NCI-H345 (cell line): ENCODE results near the gene RAB10.
"Not testable (repeated sequence)": the region's sequence is repeated elsewhere in the genome, so short reads cannot be mapped to it uniquely, and the experiment has no call there.

Source experiments
- DNase-seq: peaks from one replicate; lab custom pipeline; 2025; lab: John Stamatoyannopoulos, UW

Gene RAB10

DNA sequence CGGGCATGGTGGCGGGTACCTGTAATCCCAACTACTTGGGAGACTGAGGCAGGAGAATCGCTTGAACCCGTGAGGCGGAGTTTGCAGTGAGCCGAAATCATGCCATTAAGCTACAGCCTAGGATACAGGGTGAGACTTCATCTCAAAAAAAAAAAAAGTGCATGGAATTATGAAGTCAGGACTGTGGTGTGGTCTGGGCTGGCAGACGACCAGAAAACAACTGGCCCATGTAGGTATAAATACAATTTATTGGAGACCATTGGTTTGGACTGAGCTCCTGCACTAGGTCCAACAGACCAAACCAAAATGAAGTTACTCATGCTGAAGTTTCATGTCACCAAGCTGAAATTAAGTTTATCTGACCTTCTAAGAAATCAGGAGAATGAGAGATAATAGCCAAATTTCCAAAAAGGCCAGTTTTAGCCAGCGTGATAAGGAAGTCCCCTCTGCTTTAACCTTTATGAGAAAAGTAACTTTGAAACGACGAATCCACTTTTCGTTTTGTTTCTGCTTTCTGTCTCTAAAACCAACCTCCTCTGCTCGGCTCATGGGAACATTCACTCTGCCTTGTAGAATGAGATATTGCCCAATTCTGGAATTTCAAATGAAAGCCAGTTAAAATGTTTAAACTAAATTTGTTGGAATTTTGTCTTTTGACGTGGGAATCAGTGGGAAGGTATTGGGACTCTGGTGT is 17.7 kb upstream of the RAB10 start:
- DNase-seq, result no peak

DNA sequence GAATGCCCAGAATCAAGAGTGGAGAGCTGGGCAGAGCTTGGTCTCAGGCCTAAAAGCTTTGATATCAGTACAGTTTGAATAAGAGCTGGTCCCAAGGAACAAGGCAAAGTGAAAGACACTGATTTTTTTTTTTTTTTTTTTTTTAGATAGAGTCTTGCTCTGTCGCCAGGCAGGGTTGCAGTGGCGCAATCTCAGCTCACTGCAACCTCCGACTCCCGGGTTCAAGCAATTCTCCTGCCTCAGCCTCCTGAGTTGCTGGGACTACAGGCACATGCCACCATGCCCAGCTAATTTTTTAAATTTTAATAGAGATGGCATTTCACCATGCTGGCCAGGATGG is 17.2 kb upstream of the RAB10 start:
- not testable (repeated sequence) for DNase-seq

DNA sequence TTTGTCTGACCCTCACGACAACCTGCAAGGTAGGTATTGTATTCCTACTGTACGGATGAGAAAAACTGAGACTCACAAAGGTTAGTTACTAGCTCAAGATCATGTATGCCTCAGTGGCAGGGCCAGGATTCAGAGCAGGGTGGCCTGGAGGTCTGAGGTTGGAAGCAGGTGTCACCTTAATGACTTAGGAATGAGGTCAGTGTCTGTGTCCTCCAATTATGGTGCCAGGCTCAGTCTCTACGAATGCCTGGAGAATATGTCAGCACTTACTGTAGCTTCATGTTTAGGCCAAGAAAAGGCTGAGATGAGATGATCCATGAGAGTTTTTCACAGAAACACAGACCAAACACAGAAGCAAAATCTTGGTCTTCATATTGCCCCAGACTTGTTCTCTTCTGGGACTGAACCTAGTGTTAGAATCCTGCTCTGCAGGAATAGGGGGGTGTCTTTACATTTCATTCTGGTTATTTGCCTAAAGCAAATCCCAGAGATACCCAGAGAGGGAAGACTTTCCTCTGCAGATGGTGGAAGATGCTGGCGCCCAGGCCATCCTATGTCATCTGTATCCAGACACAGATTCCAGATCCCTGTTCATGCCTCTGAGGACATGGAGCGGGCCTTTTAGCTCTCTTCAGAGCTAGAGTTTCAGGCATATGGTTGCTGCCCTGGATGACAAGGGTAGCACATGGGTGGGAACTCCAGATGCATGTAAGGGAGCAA is 16.3 kb upstream of the RAB10 start:
- no peak for DNase-seq

DNA sequence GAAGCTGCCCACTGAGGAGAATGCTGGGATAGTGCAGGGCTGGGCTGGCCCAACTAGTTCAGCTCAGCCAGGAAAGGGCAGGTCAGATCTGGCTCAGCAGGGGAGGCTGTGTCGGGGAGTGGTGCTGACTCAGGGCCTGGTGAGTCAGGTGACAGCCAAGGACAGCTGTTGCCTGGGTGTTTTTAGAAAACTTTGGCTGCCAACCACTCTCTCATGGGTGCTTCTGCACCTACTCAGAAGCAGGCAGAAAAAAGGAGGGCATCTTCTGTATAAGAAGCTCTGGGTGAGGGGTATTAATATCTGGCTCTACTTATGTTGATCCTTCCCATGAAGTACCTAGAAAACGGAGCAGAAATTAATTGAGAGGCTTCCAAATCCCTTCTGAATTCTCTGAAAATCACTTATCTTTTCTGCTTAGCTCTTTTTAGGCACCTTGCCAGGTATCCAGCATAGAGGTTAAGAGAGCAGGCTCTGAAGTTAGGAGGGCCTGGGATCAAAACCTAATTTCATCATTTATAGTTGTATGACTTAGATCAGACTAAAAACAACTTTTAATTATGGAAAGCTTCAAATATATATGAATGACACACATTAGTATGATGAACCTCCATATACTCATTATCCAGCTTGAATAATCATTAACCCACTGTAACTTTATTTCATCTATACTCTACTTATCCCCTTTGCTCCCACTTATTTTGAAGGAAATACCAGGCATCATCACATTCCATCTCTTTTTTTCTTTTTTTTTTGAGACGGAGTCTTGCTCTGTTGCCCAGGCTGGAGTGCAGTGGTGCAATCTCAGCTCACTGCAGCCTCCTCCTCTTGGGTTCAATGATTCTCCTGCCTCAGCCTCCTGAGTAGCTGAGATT is 15.5 kb upstream of the RAB10 start:
- peak; percentile 65 for DNase-seq

DNA sequence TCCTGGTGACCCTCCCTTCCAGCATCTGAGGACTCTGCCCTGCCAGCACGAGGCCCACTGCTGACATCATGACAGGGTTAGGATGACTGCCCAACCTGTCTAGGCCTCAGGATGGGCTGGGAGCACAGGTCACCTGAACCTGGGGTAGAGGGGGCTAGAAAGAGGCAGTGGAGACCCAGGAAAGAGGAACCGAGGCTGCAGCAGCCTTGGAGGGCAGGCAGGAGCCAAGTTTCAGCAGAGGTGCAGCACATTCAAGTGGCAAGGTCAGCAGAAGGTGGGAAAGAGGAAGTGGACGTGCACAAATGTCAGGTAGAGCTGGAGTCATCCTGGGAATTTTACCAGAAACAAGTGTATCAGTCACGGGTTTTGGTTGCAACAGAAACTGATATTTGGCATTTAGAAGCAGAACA is 13.6 kb upstream of the RAB10 start:
- no peak for DNase-seq

DNA sequence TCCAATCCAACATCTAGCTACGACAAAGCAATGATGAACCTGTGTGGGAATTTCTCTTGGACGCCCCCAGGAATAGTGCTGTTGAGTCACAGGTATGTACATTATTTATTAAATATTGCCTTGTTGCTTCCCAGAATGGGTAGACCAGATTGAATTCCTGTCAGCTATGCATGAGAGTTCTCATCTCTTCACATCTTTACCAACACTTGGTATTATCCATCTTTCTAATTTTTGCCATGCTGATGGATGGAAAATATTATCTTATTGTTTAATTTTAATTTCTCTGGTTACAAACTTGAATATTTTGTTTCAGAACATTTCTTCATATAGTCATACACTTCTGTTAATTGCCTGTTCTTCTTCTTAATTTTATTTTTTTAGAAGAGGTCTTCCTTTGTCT is 9.6 kb upstream of the RAB10 start:
- DNase-seq, result no peak

DNA sequence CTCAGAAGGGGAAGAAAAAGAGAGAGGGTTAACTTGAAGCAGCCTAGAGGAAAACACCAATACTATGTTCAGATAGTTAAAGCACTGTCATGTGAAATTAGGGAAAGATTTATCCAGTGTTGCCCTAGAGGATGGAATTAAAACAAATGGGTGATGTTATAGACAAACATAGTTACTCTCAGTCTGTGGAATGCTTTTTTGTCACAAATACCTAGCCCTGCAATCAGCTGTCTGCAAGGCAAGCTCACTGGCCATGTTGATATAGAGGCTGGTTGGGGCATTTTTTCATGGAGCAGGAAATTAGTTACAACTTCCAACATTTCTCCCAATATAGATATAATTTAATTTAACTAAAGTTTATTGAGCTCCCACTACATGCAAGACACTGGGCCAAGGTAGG is 8.4 kb upstream of the RAB10 start:
- no peak for DNase-seq

DNA sequence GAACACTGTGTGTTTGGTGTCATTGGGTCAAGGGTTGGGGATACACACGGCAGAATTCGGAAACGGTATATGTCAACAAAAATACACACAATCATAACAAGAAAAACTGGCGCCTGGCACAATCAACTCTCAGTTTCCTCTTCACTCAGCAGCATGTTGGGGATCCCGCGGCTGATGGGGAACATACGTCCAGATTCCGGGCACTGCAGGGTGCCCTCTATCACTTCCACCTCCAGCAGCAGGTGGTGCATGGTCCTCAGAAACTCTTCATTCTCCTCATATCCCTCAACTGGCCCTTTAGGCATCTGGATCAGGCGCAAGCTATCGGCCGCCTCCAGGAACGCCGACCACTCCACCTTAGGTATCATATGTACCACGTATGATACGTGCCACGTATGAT is 5.8 kb upstream of the RAB10 start:
- DNase-seq, result not testable (repeated sequence)

DNA sequence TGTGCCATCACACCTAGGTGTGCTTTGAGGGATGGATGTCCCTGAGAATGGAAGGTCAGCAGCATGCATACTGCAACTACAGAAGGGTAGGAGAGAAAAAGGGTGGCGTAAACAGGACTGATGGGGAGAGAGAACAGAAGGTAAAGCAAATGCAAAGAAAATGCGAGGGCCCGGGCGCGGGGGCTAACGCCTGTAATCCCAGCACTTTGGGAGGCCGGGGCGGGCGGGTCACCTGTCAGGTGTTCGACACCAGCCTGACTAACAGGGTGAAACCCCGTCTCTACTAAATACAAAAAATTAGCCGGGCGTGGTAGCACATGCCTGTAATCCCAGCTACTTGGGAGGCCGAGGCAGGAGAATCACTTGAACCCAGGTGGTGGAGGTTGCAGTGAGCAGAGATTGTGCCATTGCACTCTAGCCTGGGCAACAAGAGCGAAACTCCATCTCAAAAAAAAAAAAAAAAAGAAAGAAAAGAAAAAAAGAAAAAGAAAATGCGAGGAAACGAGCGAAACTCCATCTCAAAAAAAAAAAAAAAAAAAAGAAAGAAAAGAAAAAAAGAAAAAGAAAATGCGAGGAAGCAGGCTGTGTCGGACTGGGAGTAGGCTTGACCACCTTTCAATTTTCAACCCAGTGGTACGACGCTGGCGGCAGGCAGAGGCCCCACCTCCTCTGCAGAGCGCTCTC is 1.2 kb upstream of the RAB10 start:
- DNase-seq, result not testable (repeated sequence)

DNA sequence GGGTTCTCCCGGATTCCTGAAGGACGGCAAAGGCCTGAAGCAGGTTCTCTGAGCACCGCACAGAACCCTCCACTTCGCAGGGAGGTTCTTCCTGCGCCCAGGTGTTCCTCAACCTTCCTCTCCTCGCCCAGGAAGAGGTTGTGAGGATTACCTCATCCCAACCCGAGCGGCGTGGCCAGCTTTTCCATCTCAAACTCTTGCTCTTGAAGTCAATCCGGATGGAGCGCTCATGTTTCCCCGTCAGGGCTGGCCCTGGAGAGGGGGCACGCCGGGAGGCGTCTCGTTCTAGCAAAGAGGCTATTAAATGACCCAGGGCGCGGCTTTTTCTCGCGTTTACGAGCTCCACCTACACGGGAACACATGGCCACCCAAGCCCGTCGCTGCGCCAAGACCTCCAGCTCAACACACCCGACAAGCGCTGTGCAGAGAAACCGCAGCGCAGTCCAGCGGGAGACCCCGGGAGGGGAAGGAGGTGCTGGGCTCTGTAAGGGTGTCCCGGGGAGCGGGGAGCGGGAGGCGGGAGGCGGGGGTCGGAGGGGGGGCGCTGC is 540 bp upstream of the RAB10 start:
- DNase-seq, result peak; percentile 95

DNA sequence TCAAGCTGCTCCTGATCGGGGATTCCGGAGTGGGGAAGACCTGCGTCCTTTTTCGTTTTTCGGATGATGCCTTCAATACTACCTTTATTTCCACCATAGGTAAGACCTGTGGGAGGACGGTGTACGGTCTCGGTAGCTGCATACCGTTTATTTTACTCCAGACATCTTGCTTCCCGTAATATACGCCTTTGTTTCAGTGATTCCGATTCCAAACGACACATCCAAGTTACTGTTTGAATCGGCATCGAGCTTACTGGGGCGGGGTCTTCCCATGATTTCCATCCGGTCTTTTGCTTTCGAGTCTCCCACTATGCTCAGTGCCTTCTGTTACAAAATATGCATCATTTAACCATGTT is 731 bp downstream of the RAB10 start:
- peak; percentile 49 for DNase-seq

DNA sequence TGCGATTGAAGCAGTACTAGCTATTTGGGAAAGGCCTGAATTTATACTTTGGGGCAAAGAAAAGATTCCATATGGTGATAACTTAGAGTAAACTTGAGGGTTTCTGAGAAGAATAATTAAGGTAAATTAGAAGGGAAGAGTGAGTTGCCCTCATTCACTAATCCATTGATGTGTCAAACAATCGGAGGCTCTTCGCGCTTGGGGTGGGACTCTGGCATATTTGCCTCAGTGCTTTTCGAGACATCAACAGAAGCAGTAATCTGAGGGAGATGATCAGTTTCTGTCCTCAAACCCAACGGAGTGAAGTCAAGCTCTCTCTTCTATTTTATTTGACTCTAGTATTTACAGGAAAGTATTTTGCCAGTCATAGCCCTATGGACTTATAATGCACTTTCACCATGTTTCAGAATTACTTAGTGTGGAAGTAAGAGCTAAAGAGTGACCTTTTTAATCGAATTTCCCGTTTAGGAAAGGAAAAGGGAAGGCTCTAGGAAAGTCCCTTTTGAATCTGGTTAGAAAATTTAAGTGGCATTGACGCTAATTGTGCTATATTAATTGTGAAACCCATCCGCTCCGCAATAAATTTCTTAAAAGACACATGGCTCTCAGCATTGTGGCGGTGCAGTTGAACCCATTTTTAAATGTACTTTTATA is 1.3 kb downstream of the RAB10 start:
- no peak for DNase-seq

DNA sequence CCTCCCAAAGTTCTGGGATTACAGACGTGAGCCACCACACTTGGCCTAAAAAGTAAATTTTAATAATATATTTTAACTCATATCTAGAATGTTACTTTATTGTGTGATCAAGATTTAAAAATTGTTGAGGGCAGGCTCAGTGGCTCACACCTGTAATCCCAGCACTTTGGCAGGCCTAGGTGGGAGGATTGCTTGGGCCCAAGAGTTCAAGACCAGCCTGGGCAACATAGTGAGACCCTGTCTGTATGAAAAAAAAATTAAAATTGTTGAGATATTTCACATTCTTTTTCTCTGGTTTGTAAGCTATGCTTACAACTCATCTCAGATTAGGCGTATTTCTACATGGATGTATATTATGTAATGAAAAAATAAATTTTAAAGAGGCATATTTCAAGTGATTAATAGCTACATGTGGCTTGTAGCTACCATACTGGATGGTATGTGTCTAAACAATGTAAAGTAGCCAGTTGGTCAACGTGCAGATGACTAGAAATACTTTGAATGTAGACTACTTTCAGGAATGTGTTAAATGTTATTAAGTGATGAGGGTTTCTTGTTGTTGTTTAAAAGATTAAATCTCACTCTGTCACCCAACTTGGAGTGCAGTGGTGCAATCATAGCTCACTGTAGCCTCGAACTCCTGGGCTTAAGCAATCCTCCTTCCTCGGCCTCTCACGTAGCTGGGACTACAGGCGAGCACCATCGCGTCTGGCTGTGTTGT is 5.9 kb downstream of the RAB10 start:
- DNase-seq, result no peak

DNA sequence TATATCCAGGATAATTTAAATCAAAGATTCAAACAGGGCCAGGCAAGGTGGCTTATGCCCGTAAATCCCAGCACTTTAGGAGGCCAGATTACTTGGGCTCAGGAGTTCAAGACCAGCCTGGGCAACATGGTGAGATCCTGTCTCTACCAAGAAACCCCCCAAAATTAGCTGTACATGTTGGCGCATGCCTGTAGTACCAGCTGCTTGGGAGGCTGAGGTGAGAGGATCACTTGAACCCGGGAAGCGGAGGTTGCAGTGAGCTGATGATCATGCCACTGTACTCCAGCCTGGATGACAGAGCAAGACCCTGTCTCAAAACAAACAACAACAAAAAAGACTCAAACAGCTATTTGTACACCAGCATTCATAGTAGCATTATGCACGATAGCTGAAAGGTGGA is 9.2 kb downstream of the RAB10 start:
- no peak for DNase-seq

DNA sequence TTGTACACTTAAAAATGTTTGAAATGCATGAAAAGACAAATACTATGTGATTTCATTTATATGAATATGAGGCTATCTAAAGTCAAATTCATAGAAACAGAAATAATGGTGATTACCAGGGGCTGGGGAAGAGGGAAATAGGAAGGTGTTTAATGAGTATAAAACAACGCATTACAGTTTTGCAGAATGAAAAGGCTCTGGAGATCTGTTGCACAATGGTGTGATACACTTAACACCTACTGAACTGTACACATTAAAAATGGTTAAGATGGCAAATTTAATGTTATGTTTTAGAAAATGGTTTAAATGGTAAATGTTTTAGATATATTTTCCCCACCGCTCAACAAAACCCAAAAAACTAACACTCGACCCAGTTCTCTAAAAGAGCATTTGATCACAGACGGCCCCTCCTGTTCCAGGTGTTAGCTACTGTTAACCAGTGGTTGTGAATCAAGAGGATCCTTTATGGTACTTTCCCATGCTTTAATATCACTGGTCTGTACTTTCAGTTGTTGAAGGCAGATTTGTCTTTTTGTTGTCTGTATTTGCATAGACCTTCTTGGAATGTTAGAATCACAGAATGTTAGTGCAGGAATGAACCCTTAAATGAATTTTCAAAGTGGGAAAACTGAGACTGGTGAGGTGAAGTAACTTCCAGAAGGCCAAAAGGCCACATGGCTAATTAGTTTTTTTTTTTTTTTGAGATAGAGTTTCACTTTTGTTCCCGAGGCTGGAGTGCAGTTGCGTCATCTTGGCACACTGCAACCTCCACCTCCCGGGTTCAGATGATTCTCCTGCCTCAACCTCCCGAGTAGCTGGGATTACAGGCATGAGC is 10.2 kb downstream of the RAB10 start:
- no peak for DNase-seq

DNA sequence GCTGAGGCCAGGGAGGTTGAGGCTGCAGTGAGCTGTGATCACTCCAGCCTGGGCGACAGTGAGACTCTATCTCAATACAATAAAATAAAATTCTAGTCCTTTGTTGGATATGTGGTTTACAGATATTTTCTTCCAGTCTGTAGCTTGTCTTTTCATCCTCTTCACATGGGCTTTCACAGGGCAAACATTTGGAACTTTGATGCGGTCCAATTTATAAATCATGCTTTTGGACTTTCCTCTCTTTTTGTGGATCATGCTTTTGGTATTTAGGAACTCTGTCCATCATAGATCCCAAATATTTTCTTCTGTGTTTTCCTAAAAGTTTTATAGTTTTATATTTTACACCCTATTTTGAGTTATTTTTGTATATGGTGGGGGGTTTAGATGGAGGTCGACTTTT is 14.9 kb downstream of the RAB10 start:
- no peak for DNase-seq

DNA sequence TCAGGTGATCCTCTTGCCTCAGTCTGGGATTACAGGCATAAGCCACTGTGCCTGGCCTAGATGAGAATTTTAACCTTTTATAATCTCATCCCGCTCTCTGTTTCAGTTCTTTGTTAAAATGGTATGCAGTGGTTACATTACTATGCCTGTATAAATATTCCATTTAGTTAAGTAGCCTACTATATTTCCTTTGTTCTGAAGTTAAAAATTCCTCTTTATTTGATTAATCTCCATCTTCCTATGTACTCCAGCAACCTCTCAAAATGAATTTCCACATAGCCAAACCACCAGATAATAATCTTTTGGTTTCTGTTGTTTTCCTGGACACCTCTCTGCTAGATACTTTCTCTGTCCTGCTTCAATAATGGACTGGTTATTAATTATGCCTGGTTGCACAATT is 15.8 kb downstream of the RAB10 start:
- no peak for DNase-seq

DNA sequence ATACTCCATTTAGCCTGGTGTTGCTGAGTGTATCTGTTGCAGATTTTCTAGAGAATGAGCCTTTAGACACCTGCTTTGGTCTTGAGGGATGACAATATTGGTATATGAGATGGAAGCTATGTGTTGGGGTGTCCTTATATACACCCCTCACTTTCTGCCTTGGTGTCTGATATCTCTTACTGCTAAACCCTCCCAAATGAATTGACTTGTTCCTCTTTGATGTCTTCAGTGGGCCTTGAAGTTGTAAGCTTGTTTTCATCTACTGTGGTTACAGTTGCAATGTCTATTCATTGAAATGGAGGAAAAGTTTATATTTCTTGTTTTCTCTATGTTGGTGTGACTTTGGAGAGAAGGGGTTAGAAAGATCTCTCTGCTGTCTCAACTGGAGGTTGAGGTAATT is 18.9 kb downstream of the RAB10 start:
- DNase-seq, result no peak

DNA sequence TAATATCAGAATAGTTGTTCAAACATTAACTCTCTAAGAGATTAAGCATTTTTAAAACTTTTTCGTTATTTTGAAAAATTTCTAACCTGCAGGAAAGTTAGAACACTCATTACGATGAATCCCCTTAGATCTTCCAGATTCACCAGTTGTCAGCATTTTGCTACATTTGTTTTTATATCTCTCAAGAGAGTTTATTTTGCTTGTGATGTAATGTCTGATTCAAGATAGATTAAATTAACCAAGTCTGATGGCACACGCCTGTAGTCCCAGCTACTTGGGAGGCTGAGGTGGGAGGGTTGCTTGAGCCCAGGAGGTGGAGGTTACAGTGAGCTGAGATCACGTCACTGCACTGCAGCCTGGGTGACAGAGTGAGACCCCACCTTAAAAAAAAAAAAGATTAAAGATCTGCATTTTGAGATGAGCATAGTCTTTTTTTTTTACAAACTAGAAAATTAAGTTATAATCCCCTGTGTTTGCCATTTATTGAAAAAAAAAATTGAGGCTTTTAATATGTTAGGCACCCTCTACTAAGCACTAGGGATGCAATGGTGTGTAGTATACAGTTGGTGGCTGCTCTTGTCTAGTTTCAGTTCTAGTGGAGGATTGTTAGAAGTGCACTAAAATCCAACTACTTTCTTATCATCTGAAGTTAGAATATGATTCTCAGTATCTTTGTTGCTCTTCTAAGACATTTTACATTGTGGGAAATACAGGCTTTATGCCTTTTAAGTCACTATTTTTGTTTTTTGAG is 20.9 kb downstream of the RAB10 start:
- no peak for DNase-seq
